SU-DHL-6 (cell line): ENCODE measurements around the gene CHKA.
A peak's percentile ranks its signal among the peaks of the same experiment; 100 is the strongest.

Experiments used
- H2AFZ ChIP-seq: fragments of 200-600 bp; sonication (generic); 2 replicates; pipeline ENCODE4 v1.6.1; 2014; ENCODE audit warnings: low read depth, mild to moderate bottlenecking, moderate library complexity, mixed read lengths, antibody characterized with exemption, low read length; ENCODE audit not compliant: severe bottlenecking
- H3F3A ChIP-seq: fragments of 200-600 bp; shearing (Covaris generic); 2 replicates; pipeline ENCODE4 v1.6.0; 2016; ENCODE audit warnings: antibody characterized with exemption, mild to moderate bottlenecking; ENCODE audit not compliant: insufficient read depth
- H3K27ac ChIP-seq: fragments of 200-600 bp; sonication (generic); 2 replicates; pipeline ENCODE4 v1.5.1; 2016; ENCODE audit warnings: low read depth, mild to moderate bottlenecking, low read length, moderate library complexity, mixed read lengths
- H3K27me3 ChIP-seq: fragments of 200-600 bp; sonication (generic), shearing (Covaris generic); 2 replicates; pipeline ENCODE4 v1.6.0; 2014; ENCODE audit warnings: mild to moderate bottlenecking, low read length
- H3K36me3 ChIP-seq: fragments of 200-600 bp; sonication (generic); 2 replicates; pipeline ENCODE4 v1.6.1; 2014; ENCODE audit warnings: mild to moderate bottlenecking, low read length, mixed read lengths
- H3K4me2 ChIP-seq: fragments of 300-600, 200-600 bp; shearing (Covaris generic), sonication (generic); 2 replicates; pipeline ENCODE4 v1.6.0; 2014; ENCODE audit warnings: low read length, low read depth, mild to moderate bottlenecking; ENCODE audit not compliant: poor library complexity, severe bottlenecking
- H3K4me3 ChIP-seq: fragments of 200-600 bp; sonication (generic); 2 replicates; pipeline ENCODE4 v1.5.1; 2014; ENCODE audit warnings: antibody characterized with exemption, low read length, mild to moderate bottlenecking, mixed read lengths; ENCODE audit not compliant: insufficient read depth, poor library complexity, severe bottlenecking
- H3K79me2 ChIP-seq: fragments of 200-600 bp; sonication (generic); 2 replicates; pipeline ENCODE4 v1.6.1; 2014; ENCODE audit warnings: mild to moderate bottlenecking, low read length, moderate library complexity; ENCODE audit not compliant: insufficient read depth
- H3K9ac ChIP-seq: fragments of 200-600 bp; sonication (generic); 2 replicates; pipeline ENCODE4 v1.7.0; 2014; ENCODE audit warnings: mild to moderate bottlenecking, low read length
- H3K9me2 ChIP-seq: fragments of 200-600 bp; sonication (generic); replicated peaks from 2 replicates; pipeline ENCODE4 v1.6.1; 2014; ENCODE audit warnings: low read length; ENCODE audit not compliant: insufficient read depth
- H3K9me3 ChIP-seq: fragments of 200-600 bp; sonication (generic); 2 replicates; pipeline ENCODE4 v1.6.1; 2014; ENCODE audit warnings: low read length, mixed read lengths; ENCODE audit not compliant: insufficient read depth
- H4K20me1 ChIP-seq: fragments of 200-600 bp; sonication (generic); 2 replicates; pipeline ENCODE4 v1.6.1; 2014; ENCODE audit warnings: low read depth, mild to moderate bottlenecking, antibody characterized with exemption, low read length, moderate library complexity, mixed read lengths
- EZH2phosphoT487 ChIP-seq: fragments of 200-600 bp; sonication (generic), shearing (Covaris generic); conservative IDR thresholded peaks from 2 replicates; pipeline ENCODE4 v1.6.1; 2018; ENCODE audit warnings: mild to moderate bottlenecking, antibody characterized with exemption, low read length, moderate library complexity, mixed read lengths
- TF ChIP-seq, protein P1 (sequence below): fragments of 200-600 bp; sonication (generic); IDR thresholded peaks from one replicate; pipeline ENCODE4 v1.5.1; 2017; ENCODE audit warnings: antibody characterized with exemption, mild to moderate bottlenecking, low read length, moderate library complexity; ENCODE audit not compliant: insufficient read depth, poor library complexity, severe bottlenecking

Gene CHKA

DNA sequence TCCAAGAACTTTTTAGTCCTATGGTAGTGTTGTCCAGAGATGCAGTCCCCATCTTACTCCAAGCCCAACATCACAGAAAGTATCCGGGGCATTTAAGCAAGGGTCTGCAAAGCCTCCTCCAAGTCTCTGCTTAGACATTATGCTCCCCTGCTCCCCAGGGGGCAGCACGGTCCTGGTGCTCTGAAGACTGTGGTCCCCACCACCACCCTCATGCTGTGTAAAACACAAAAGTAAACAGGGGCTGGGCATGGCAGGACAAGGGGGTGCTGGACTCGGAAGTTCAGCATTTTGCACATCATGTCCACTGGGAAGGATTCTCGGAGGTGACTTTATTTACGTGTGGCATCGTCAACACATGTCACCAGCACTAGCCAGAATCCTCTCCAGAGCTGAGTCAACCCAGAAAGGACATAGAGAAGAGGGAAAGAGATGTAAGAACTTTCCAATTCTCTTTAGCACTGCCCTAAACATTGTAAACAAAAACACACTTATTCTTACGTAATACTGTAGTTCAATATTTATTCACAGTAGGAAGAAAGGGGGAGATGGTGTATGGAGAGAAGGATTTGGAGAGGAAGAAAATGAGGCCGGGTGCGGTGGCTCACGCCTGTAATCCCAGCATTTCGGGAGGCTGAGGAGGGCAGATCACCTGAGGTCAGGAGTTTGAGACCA, 44.7 kb downstream of the CHKA start:
- H3K9me2 ChIP-seq: no peaks in the 10 kb centered on the region
- no peaks in the 10 kb centered on the region for H3K79me2 ChIP-seq
- no peak overlapping the region for H2AFZ ChIP-seq
- H3K27ac ChIP-seq: no peak overlapping the region
- H3K9ac ChIP-seq: no peak overlapping the region
- H3K4me3 ChIP-seq: no peak overlapping the region
- H4K20me1 ChIP-seq: no peaks in the 10 kb centered on the region
- no peak for TF ChIP-seq EZH2phosphoT487
- TF ChIP-seq, protein P1, sequence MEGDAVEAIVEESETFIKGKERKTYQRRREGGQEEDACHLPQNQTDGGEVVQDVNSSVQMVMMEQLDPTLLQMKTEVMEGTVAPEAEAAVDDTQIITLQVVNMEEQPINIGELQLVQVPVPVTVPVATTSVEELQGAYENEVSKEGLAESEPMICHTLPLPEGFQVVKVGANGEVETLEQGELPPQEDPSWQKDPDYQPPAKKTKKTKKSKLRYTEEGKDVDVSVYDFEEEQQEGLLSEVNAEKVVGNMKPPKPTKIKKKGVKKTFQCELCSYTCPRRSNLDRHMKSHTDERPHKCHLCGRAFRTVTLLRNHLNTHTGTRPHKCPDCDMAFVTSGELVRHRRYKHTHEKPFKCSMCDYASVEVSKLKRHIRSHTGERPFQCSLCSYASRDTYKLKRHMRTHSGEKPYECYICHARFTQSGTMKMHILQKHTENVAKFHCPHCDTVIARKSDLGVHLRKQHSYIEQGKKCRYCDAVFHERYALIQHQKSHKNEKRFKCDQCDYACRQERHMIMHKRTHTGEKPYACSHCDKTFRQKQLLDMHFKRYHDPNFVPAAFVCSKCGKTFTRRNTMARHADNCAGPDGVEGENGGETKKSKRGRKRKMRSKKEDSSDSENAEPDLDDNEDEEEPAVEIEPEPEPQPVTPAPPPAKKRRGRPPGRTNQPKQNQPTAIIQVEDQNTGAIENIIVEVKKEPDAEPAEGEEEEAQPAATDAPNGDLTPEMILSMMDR: peak; percentile 17
- no peaks in the 10 kb centered on the region for H3K27me3 ChIP-seq
- H3K36me3 ChIP-seq: no peaks in the 10 kb centered on the region
- no peaks in the 10 kb centered on the region for H3K9me3 ChIP-seq
- H3K4me2 ChIP-seq: no peak overlapping the region
- H3F3A ChIP-seq: no peaks in the 10 kb centered on the region

DNA sequence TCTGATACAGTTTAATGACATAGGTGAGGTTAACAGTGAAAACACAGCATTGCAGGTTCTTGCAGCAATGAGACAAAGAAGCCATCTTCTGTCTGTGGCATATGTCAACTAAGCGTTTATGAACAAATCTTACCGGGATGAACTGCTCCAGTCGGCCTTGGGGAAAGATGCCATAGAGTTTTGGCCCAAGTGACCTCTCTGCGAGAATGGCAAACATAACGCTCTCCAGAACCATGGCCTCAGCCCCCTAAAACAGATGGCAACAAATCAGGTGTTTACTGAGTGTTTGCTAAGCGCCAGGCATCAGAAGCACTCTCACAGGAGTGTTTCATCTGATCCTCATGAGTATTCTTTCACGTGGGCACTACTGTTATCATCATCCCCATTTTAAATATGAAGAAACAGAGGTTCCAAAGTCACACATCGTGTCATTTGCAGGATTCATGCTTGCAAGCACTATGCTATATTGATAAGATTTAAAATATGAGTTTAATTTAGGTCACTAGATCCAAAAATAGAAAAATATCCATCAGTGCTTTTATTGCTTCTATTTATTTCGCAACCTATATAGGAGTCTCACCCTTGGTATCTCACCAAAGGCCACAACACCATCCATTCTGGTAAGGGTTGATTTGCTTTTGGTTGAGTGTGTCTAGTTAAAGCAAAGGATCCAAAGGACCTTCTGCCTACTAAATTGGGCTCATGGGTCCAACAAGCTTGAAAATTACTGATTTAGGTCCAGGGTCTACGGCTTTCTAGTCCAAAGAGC, 46.4 kb downstream of the CHKA start:
- no peaks in the 10 kb centered on the region for H3K36me3 ChIP-seq
- no peaks in the 10 kb centered on the region for H3F3A ChIP-seq
- H3K79me2 ChIP-seq: no peaks in the 10 kb centered on the region
- H4K20me1 ChIP-seq: no peaks in the 10 kb centered on the region
- H3K9me3 ChIP-seq: no peaks in the 10 kb centered on the region
- H3K27me3 ChIP-seq: no peaks in the 10 kb centered on the region
- H3K27ac ChIP-seq: no peak overlapping the region
- H3K9me2 ChIP-seq: no peaks in the 10 kb centered on the region
- no peak overlapping the region for H2AFZ ChIP-seq
- TF ChIP-seq EZH2phosphoT487: no peak
- TF ChIP-seq, protein P1: no peak
- H3K9ac ChIP-seq: no peak overlapping the region
- no peak overlapping the region for H3K4me2 ChIP-seq
- H3K4me3 ChIP-seq: no peak overlapping the region

GRCh38 chr11:68071281-68072048, 49.7 kb downstream of the CHKA start:
- TF ChIP-seq, protein P1: no peak
- TF ChIP-seq EZH2phosphoT487: no peak
- H3K79me2 ChIP-seq: no peaks in the 10 kb centered on the region
- no peak overlapping the region for H3K27ac ChIP-seq
- no peaks in the 10 kb centered on the region for H3K36me3 ChIP-seq
- H4K20me1 ChIP-seq: no peaks in the 10 kb centered on the region
- no peaks in the 10 kb centered on the region for H3K27me3 ChIP-seq
- no peaks in the 10 kb centered on the region for H3K9me3 ChIP-seq
- H2AFZ ChIP-seq: no peak overlapping the region
- H3K9me2 ChIP-seq: no peaks in the 10 kb centered on the region
- H3K9ac ChIP-seq: no peak overlapping the region
- H3K4me2 ChIP-seq: no peak overlapping the region
- H3K4me3 ChIP-seq: no peak overlapping the region
- H3F3A ChIP-seq: no peaks in the 10 kb centered on the region
